Measurements from ENCODE around the gene DNAJB1. TPM values are rescaled to one million over a fixed set of nuclear protein-coding genes. Genes with fewer than 3 reads are reported as not detected.
A peak's percentile ranks its signal among the peaks of the same experiment; 100 is the strongest.
"Not testable (repeated sequence)": the region's sequence is repeated elsewhere in the genome, so short reads cannot be mapped to it uniquely, and the experiment has no call there.

DNAJB1 gene
- total RNA-seq, 4 donors from 2014 or later = 67.5 to 669 (median 116) TPM

DNA sequence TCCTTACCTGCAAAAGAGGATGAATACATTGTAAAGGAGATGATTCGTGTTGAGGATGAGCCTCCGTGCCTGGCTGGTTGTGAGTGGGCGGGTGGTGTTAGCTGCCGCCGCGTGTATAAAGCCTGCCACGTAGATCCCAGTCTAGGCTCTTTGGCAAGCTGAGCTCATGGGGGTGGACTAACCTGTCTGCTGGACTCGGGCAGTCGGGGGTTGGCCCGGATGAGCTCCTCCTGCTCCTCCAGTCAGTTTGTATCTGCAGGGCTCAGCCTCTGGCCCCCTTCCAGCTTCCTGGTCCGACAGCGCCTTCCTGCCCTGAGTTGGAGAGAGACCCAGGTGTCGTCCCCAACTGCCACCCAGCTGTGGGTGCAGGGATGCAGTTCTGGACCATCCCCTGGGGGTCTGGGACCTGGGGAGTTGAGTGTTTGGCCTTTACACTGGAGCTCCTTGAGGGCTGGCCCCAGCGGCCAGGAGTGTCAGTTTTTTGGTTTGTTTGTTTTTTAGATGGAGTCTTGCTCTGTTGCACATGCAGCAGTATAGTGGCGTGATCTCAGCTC is 32.1 kb upstream of the DNAJB1 start:
- DNase-seq (ENCODE audit: low spot score) = no peak
- TF ChIP-seq, protein P1, sequence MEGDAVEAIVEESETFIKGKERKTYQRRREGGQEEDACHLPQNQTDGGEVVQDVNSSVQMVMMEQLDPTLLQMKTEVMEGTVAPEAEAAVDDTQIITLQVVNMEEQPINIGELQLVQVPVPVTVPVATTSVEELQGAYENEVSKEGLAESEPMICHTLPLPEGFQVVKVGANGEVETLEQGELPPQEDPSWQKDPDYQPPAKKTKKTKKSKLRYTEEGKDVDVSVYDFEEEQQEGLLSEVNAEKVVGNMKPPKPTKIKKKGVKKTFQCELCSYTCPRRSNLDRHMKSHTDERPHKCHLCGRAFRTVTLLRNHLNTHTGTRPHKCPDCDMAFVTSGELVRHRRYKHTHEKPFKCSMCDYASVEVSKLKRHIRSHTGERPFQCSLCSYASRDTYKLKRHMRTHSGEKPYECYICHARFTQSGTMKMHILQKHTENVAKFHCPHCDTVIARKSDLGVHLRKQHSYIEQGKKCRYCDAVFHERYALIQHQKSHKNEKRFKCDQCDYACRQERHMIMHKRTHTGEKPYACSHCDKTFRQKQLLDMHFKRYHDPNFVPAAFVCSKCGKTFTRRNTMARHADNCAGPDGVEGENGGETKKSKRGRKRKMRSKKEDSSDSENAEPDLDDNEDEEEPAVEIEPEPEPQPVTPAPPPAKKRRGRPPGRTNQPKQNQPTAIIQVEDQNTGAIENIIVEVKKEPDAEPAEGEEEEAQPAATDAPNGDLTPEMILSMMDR (IDR thresholded peaks at IDR 0.05) = no peak
- ATAC-seq (ENCODE audit: low FRiP score) = peak; percentile 35

DNA sequence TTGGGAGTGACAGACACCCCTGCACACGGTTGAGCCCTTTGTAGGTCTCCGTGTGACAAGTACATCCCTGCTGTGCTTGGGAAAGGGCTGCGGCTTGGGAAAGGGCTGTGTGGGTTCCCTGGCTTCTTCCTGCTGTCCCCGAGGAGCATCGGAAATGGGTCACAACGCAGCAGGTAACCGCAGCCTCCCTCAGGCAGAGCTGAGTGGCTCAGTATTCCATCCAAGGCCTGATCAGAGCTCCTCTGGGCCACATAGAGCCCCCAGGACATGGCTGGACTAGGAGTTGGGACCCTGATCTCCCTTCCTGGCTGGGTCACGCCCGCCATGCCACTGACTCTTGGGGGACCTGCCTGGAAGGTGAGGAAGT is 27.5 kb upstream of the DNAJB1 start:
- DNase-seq (ENCODE audit: low spot score) (no peak), ATAC-seq (ENCODE audit: low FRiP score) (no peak)
- TF ChIP-seq, protein P1 (IDR thresholded peaks at IDR 0.05) = no peak

DNA sequence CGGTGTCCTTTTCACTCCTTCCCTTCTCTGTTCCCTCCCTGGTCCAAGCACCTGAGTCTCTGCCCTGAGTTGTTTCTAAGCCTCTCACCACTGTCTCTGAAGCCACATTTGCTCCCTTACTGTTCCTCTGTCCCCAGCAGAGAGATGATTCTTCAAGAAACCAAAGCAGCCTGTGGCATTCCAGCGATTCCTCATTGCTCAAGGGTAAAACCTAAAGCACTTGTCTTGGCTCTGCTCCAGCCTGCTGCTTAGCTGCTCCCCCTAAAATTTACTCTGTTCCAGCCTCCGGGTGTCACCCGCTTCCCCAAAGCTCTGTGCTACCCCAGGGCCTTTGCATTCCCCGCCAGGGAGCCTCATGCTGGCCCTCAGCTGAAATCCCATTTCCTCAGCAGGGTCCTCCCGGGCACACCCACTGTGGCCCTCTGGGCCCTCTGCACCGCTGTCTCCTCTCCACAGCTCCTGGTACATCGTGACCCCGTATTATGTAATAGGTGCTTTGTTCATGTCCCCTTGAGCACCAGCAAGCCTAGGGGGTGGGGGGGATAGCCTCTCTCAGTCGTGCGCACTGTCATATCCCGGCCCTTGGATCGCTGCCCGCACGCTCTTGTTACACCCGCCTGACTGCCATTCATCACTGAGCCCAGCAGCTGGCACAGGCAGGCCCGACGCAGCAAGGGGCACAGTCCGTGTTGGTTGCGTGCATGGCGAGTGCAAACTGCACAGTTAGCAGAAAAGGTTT is 26.9 kb upstream of the DNAJB1 start:
- TF ChIP-seq, protein P1 (IDR thresholded peaks at IDR 0.05) = no peak
- ATAC-seq (ENCODE audit: low FRiP score) = no peak
- no peak for DNase-seq (ENCODE audit: low spot score)

DNA sequence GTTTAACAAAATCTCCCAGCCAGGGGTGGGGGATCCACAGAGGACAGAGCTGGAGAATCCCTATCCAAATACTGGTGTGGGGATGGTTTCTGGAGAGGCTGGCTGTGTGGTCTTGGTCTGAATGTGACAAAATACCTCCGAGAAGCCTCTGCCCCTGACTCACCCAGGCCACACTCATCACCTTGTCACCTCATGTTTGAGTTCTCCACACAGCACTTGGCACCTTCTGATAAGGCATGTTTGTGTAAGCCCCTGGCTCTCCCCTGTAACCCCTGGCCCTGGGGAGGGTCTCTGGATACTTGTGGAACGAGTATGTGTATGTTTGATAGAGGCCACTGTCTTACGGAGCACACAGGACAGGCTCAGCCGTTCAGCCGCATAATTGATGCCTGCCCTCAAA is 25.9 kb upstream of the DNAJB1 start:
- TF ChIP-seq, protein P1 (IDR thresholded peaks at IDR 0.05) = no peak
- ATAC-seq (ENCODE audit: low FRiP score) (no peak), DNase-seq (ENCODE audit: low spot score) (no peak)

DNA sequence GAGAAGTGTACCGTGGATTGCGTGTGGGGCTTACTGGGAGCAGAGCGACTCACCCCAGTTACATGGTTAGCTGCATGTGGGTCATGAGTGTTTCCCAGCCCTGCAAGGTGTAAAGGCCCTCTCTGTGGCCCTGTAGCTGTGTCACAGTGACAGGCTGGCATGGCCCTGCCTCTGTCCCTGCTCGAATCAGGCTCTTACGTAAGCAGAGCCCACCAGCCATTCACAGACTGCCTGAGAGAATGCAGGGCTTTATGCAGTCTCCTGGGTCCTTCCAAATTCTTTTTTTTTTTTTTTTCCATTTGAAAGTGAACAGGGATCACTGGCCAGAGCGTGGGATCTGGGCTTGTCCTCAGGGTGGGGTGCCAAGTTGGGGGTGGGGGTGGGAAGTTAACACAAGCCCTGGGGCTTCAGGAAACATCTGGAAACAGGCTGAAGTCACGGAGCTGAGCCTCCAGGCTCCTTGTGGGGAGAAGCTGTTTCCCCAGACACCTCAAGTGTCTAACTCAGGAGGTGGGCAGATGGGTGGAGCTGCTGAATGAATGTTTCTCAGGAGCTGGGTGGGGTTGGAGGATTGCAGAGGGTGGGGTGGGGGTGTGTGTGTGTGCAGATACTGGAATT is 24.6 kb upstream of the DNAJB1 start:
- ATAC-seq (ENCODE audit: low FRiP score) = peak; percentile 34

DNA sequence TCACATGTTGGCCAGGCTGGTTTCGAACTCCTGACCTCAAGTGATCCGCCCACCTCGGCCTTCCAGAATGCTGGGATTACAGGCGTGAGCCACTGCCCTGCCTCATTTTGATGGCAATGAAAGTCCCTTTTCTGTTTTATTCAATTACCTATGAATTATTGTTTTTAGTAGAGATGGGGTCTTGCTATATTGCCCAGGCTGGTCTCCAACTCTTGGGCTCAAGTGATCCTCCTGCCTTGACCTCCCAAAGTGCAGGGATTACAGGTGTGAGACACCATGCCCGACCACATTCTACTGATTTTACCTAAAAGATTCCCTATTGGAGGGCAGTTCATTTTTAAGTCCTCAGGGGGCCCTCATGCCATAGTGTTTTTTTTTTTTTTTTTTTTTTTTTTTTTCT is 23.8 kb upstream of the DNAJB1 start:
- not testable (repeated sequence) for ATAC-seq (ENCODE audit: low FRiP score); DNase-seq (ENCODE audit: low spot score)

More for the DNA sequence above, 24.6 kb upstream of the DNAJB1 start:
- TF ChIP-seq, protein P1 (IDR thresholded peaks at IDR 0.05) = no peak
- DNase-seq (ENCODE audit: low spot score) = no peak

DNA sequence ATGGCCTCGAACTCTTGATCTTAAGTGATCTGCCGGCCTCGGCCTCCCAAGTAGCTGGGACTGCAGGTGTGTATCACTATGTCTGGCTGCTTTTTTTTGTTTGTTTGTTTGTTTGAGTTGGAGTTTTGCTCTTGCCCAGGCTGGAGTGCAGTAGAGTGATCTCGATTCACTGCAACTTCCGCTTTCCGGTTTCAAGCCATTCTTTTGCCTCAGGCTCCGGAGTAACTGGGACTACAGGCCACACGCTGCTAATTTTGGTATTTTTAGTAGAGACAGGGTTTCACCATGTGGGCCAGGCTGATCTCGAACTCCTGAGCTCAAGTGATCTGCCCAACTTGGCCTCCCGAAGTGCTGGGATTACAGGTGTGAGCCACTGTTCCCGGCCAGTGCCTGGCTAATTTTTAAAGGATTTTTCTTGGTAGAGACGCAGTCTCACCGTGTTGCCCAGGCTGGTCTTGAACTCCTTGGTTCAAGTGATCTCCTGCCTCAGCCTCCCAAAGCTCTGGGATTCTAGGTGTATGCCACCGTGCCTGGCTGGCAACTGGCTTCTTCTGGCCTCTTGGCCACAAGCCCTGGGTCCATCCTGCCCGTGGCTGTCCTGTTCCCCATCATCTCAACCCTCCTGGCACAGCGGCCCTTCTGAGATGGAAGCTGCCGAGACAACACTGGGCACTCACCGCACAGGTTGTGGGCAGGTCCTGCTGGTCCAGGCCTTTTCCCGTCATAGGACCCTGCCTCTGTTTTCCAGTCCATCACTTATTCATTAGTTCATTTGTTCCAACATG is 22.7 kb upstream of the DNAJB1 start:
- ATAC-seq (ENCODE audit: low FRiP score) (no peak), DNase-seq (ENCODE audit: low spot score) (no peak)
- TF ChIP-seq, protein P1 (IDR thresholded peaks at IDR 0.05) = no peak

All from omental fat pad (tissue), 4 donors.